Stimulated activated CD4-positive, alpha-beta T cell treated with anti-CD3 and anti-CD28 coated beads, Interleukin-2, amount 100 ng/mL, for 48 hours (primary cell): ENCODE results near the gene RPGR.

Experiments
- DNase-seq, 2 donors: peaks; one replicate each; pipeline ENCODE4 v3.0.0-alpha.2; 2020

Gene RPGR

GRCh38 chrX:38318606-38319005 is 8.7 kb downstream of the RPGR start:
- no peak for DNase-seq

GRCh38 chrX:38318196-38318595 is 9.1 kb downstream of the RPGR start:
- no peak for DNase-seq

- DNase-seq, result no peak
Measured at GRCh38 chrX:38315186-38315585, 12.1 kb downstream of the RPGR start.

GRCh38 chrX:38313190-38313589 is 14.1 kb downstream of the RPGR start:
- no peak for DNase-seq

GRCh38 chrX:38312436-38312835 is 14.9 kb downstream of the RPGR start:
- DNase-seq, result no peak

- DNase-seq, result no peak
Measured at GRCh38 chrX:38311743-38312142, 15.6 kb downstream of the RPGR start.

GRCh38 chrX:38305971-38306370 is 21.3 kb downstream of the RPGR start:
- DNase-seq, result no peak

GRCh38 chrX:38304010-38304409 is 23.3 kb downstream of the RPGR start:
- DNase-seq, result no peak

- DNase-seq, result no peak
Measured at GRCh38 chrX:38293741-38294140, 33.6 kb downstream of the RPGR start.

- DNase-seq, result no peak
Measured at GRCh38 chrX:38287674-38288073, 39.6 kb downstream of the RPGR start.

GRCh38 chrX:38285649-38286048 is 41.7 kb downstream of the RPGR start:
- no peak for DNase-seq

- no peak for DNase-seq
Measured at GRCh38 chrX:38282049-38282448, 45.3 kb downstream of the RPGR start.

GRCh38 chrX:38279188-38279587 is 48.1 kb downstream of the RPGR start:
- DNase-seq, result no peak

- DNase-seq, result no peak
Measured at GRCh38 chrX:38278682-38279081, 48.6 kb downstream of the RPGR start.

GRCh38 chrX:38277802-38278201 is 49.5 kb downstream of the RPGR start:
- DNase-seq, result no peak

GRCh38 chrX:38277136-38277535 is 50.2 kb downstream of the RPGR start:
- no peak for DNase-seq

GRCh38 chrX:38276089-38276488 is 51.2 kb downstream of the RPGR start:
- no peak for DNase-seq

GRCh38 chrX:38275615-38276014 is 51.7 kb downstream of the RPGR start:
- DNase-seq, result no peak

GRCh38 chrX:38273453-38273852 is 53.9 kb downstream of the RPGR start:
- no peak for DNase-seq

- DNase-seq, result no peak
Measured at GRCh38 chrX:38271154-38271716, 56.1 kb downstream of the RPGR start.

- DNase-seq, result no peak
Measured at GRCh38 chrX:38268011-38268410, 59.3 kb downstream of the RPGR start.

GRCh38 chrX:38262715-38263620 is 64.3 kb downstream of the RPGR start:
- DNase-seq, result no peak

GRCh38 chrX:38260231-38260630 is 67.1 kb downstream of the RPGR start:
- no peak for DNase-seq

GRCh38 chrX:38256019-38256418 is 71.3 kb downstream of the RPGR start:
- DNase-seq, result no peak

GRCh38 chrX:38249965-38250364 is 77.3 kb downstream of the RPGR start:
- no peak for DNase-seq
